ENCODE data around the gene CD1C. TPM values are rescaled to one million over a fixed set of nuclear protein-coding genes. Genes with fewer than 3 reads are reported as not detected.
"Not testable (repeated sequence)": the region's sequence is repeated elsewhere in the genome, so short reads cannot be mapped to it uniquely, and the experiment has no call there.

CD1C gene
- total RNA-seq, 2 donors from 2014 or later, result 1.0 TPM; not detected in 1

DNA sequence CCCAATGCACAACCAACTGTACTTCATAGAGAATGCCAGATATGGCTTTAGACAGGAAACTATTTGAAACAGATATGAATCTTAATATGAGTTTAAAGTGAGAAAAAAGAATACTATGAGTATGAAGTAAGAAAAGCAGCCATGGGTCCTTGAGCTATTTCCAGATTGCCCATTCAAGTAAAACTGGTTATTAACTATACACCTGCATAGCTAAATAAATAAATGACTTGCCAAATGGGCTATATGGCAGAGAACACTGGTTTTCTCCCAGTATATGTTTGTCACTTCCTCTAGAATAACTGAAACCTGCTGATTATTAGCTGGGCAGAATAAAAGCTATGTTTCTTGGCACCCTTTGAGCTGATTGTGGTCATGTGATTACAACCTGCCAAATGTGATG, 17.0 kb upstream of the CD1C start:
- no peak overlapping the region for H3K27ac ChIP-seq
- H3K4me1 ChIP-seq, result no peaks in the 10 kb centered on the region
- TF ChIP-seq, protein P1, sequence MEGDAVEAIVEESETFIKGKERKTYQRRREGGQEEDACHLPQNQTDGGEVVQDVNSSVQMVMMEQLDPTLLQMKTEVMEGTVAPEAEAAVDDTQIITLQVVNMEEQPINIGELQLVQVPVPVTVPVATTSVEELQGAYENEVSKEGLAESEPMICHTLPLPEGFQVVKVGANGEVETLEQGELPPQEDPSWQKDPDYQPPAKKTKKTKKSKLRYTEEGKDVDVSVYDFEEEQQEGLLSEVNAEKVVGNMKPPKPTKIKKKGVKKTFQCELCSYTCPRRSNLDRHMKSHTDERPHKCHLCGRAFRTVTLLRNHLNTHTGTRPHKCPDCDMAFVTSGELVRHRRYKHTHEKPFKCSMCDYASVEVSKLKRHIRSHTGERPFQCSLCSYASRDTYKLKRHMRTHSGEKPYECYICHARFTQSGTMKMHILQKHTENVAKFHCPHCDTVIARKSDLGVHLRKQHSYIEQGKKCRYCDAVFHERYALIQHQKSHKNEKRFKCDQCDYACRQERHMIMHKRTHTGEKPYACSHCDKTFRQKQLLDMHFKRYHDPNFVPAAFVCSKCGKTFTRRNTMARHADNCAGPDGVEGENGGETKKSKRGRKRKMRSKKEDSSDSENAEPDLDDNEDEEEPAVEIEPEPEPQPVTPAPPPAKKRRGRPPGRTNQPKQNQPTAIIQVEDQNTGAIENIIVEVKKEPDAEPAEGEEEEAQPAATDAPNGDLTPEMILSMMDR (IDR thresholded peaks at IDR 0.05), result no peak
- TF ChIP-seq POLR2A (IDR thresholded peaks at IDR 0.05), result no peak
- no peaks in the 10 kb centered on the region for H3K36me3 ChIP-seq (replicated peaks in 1 of 2; ENCODE audit: insufficient read depth in 1 of 2, low read depth in 2 of 2)
- DNase-seq, result no peak
- no peaks in the 10 kb centered on the region for H3K9me3 ChIP-seq
- H3K27me3 ChIP-seq, result no peaks in the 10 kb centered on the region
- H3K4me3 ChIP-seq, result no peak overlapping the region
- no peak for ATAC-seq
- intact Hi-C loops (cut with DNase I), result no loop called here

- Histone ChIP-seq H3K27ac (no peak overlapping the region), H3K4me3 (no peak overlapping the region), H3K27me3 (no peaks in the 10 kb centered on the region), H3K4me1 (no peaks in the 10 kb centered on the region), H3K36me3 (replicated peaks in 1 of 2; ENCODE audit: insufficient read depth in 1 of 2, low read depth in 2 of 2) (no peaks in the 10 kb centered on the region), H3K9me3 (peaks cover 0 to 9% (median 0%) of the 10 kb centered on the region in 3 donors)
- no peak for DNase-seq
- WGBS, 2 donors, result 66 to 80% methylated on average over 5 of the region's 5 CpGs
- no peak for TF ChIP-seq POLR2A (IDR thresholded peaks at IDR 0.05)
- TF ChIP-seq, protein P1 (IDR thresholded peaks at IDR 0.05), result no peak
- intact Hi-C loops (cut with DNase I), result no loop called here
- ATAC-seq, result no peak
Observed at GRCh38 chr1:158274797-158275196, 14.9 kb upstream of the CD1C start.

DNA sequence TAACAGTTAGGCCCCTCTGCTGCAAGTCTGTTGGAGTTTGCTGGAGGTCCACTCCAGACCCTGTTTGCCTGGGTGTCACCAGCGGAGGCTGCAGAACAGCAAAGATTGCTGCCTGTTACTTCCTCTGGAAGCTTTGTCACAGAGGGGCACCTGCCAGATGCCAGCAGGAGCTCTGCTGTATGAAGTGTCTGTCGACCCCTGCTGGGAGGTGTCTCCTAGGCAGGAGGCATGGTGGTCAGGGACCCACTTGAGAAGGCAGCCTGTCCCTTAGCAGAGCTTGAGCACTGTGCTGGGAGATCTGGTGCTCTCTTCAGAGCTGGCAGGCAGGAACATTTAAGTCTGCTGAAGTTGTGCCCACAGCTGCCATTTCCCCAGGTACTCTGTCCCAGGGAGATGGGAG, 7.3 kb upstream of the CD1C start:
- intact Hi-C loops (cut with DNase I); ATAC-seq; H3K4me1 ChIP-seq; H3K27me3 ChIP-seq; H3K27ac ChIP-seq; DNase-seq; H3K36me3 ChIP-seq (replicated peaks in 1 of 2; ENCODE audit: insufficient read depth in 1 of 2, low read depth in 2 of 2); H3K4me3 ChIP-seq: not testable (repeated sequence)
- WGBS, 2 donors, result 55 to 62% methylated on average over 2 of the region's 2 CpGs
- H3K9me3 ChIP-seq, result peaks cover 0 to 11% (median 0%) of the 10 kb centered on the region in 3 donors

GRCh38 chr1:158283965-158284364, 5.8 kb upstream of the CD1C start:
- no peak for TF ChIP-seq POLR2A (IDR thresholded peaks at IDR 0.05)
- TF ChIP-seq, protein P1 (IDR thresholded peaks at IDR 0.05), result no peak
- WGBS, 2 donors, result 21 to 45% methylated on average over 2 of the region's 2 CpGs
- DNase-seq (no peak), ATAC-seq (no peak)
- no peak overlapping the region for H3K4me3 ChIP-seq
- no peak overlapping the region for H3K27ac ChIP-seq
- intact Hi-C loops (cut with DNase I), result no loop called here
- no peaks in the 10 kb centered on the region for H3K36me3 ChIP-seq (replicated peaks in 1 of 2; ENCODE audit: insufficient read depth in 1 of 2, low read depth in 2 of 2)
- peaks cover 0 to 10% (median 0%) of the 10 kb centered on the region in 3 donors for H3K9me3 ChIP-seq
- H3K27me3 ChIP-seq, result no peaks in the 10 kb centered on the region
- H3K4me1 ChIP-seq, result no peaks in the 10 kb centered on the region

DNA sequence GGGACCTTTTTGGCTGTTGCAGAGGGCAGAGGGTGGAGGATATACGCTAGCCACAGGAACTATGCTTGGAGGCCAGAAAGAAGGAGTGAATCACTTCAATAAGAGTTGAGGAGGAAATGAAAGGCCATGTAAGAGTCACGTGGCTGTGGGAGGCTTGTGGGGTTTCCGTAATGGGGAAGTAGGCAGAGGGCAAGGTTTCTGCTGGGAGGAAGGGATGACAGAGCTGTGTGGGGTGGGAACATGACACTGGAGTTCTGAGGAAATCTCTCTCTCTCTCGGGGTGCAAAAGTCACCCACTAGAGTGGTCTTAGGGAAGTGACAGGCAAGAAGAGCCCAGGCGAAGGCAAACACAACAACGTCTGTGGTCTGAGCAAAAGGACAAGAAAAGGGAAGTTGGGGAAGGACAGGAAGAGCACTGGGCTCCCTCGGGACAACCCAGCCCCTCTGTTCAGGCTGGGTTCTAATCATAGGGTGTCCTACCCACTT, 3.9 kb upstream of the CD1C start:
- peak in 1 of 4 donors; percentile 74 for DNase-seq
- TF ChIP-seq, protein P1 (IDR thresholded peaks at IDR 0.05), result no peak
- TF ChIP-seq POLR2A (IDR thresholded peaks at IDR 0.05), result no peak
- intact Hi-C loops (cut with DNase I), result no loop called here
- Histone ChIP-seq H3K4me3 (no peak overlapping the region), H3K9me3 (no peaks in the 10 kb centered on the region), H3K36me3 (replicated peaks in 1 of 2; ENCODE audit: insufficient read depth in 1 of 2, low read depth in 2 of 2) (no peaks in the 10 kb centered on the region), H3K27me3 (no peaks in the 10 kb centered on the region), H3K4me1 (no peaks in the 10 kb centered on the region), H3K27ac (peak overlapping the region in 1 of 4 donors; percentile 55)
- ATAC-seq, result no peak
- 34 to 48% methylated on average over 7 of the region's 7 CpGs for WGBS, 2 donors
